Transverse colon (tissue), 4 donors: ENCODE results near the gene TRIM8. TPM values are rescaled to one million over a fixed set of nuclear protein-coding genes. Genes with fewer than 3 reads are reported as not detected.

ENCODE experiments used
- DNase-seq: peaks from one replicate; pipeline ENCODE4 v3.0.0-alpha.2; 2019
- H3K27ac ChIP-seq, 4 donors: fragments of 200-600 bp; sonication (generic); 2 replicates each; pipeline ENCODE4 v1.5.1; 2016 to 2018; ENCODE audit warnings: inconsistent platforms in 4 of 4
- H3K27me3 ChIP-seq: fragments of 200-600 bp; sonication (generic); 2 replicates; pipeline ENCODE4 v1.5.1; 2017; ENCODE audit warnings: inconsistent platforms
- H3K36me3 ChIP-seq, 4 donors: fragments of 200-600 bp; sonication (generic); 2 replicates each; pipeline ENCODE4 v1.5.1; 2017 to 2019; ENCODE audit warnings: inconsistent platforms in 4 of 4
- H3K4me1 ChIP-seq, 4 donors: fragments of 200-600 bp; sonication (generic); 2 replicates each; pipeline ENCODE4 v1.5.1; 2017 to 2020; ENCODE audit warnings: inconsistent platforms in 4 of 4
- H3K4me3 ChIP-seq, 4 donors: fragments of 200-600 bp; sonication (generic); 1 replicate in 1 of 4; 2 replicates in 3 of 4; pipeline versions ENCODE4 v1.5.1 to v1.6.1; 2017 to 2019; ENCODE audit warnings: inconsistent platforms in 4 of 4
- H3K9me3 ChIP-seq, 2 donors: fragments of 200-600 bp; sonication (generic); 2 replicates each; pipeline ENCODE4 v1.5.1; 2017 to 2019; ENCODE audit warnings: inconsistent platforms in 2 of 2
- CTCF ChIP-seq, 5 experiments: fragments of 200-600 bp in 3 of 5; fragments of 450-650 bp in 2 of 5; sonication (generic) in 3 of 5; IDR thresholded peaks; 1 replicate in 2 of 5; 2 replicates in 3 of 5; pipeline ENCODE4 v1.5.1; 2016 to 2017; ENCODE audit warnings: antibody characterized with exemption in 5 of 5, inconsistent platforms in 3 of 5, mild to moderate bottlenecking in 2 of 5, moderate library complexity in 1 of 5
- EP300 ChIP-seq: sonication (generic); formaldehyde crosslinking; IDR thresholded peaks from one replicate; pipeline ENCODE4 v1.6.1; 2017; ENCODE audit warnings: antibody characterized with exemption, low read depth
- POLR2A ChIP-seq: fragments of 450-650 bp; IDR thresholded peaks from one replicate; pipeline ENCODE4 v1.6.1; 2016; ENCODE audit warnings: antibody characterized with exemption, mild to moderate bottlenecking, moderate library complexity
- POLR2AphosphoS5 ChIP-seq, 3 donors: sonication (generic); formaldehyde crosslinking; IDR thresholded peaks; one replicate each; pipeline ENCODE4 v1.6.1; 2016; ENCODE audit warnings: antibody characterized with exemption in 3 of 3
- WGBS, 2 donors: methylation state at CpG; one replicate each; pipeline ENCODE4 v1.1.5; 2018; ENCODE audit warnings: low coverage in 1 of 2; 5-methylcytosine and 5-hydroxymethylcytosine counted together
- in situ Hi-C, 4 donors: fragments of 200-750 bp; cut with MboI; loops; one replicate each; pipeline versions ENCODE4 v1.15.0 to v1.15.1; 2017; ENCODE audit warnings: low sequenced_read_pairs in 3 of 4, low pct_ligation_motif_present in 1 of 4, low pct_unique_long_range_greater_than_20kb in 1 of 4
- intact Hi-C: fragments of 100-400 bp; cut with DNase I; formaldehyde crosslinking; loops from one replicate; pipeline ENCODE4 v1.15.1; 2023; ENCODE audit warnings: low total_unique reads
- total RNA-seq, 4 donors: library from RNA; depleted of rRNA; stranded (reverse); fragments of >200 nt; gene quantifications; one replicate each; pipeline ENCODE4 v1.1.0, GENCODE V29; 2016

Gene TRIM8
- total RNA-seq, 4 donors from 2014 or later = 59.1 to 108 (median 66.8) TPM

GRCh38 chr10:102696736-102697135 lies 52.5 kb downstream of the TRIM8 start:
- no peak for DNase-seq
- H3K9me3 ChIP-seq = no peaks in the 10 kb centered on the region
- TF ChIP-seq POLR2A = no peak
- no peak for TF ChIP-seq EP300
- no peak for TF ChIP-seq POLR2AphosphoS5 (IDR thresholded peaks at IDR 0.05)
- TF ChIP-seq CTCF (IDR thresholded peaks at IDR 0.05) = no peak
- H3K4me3 ChIP-seq = no peak overlapping the region
- no peaks in the 10 kb centered on the region for H3K4me1 ChIP-seq
- 61 to 92% methylated on average over 2 to 3 of the region's 3 CpGs for WGBS, 2 donors
- no peaks in the 10 kb centered on the region for H3K27me3 ChIP-seq
- no peak overlapping the region for H3K27ac ChIP-seq
- intact Hi-C loops (no loop called here), in situ Hi-C loops (no loop called here)
- peaks cover 0 to 15% (median 3%) of the 10 kb centered on the region in 4 donors for H3K36me3 ChIP-seq

- H3K36me3 ChIP-seq = peaks cover 0 to 15% (median 3%) of the 10 kb centered on the region in 4 donors
- WGBS, 2 donors = 89% methylated on average over 2 of the region's 2 CpGs; no CpG with 5 or more reads in 1 of the 2 donors
- H3K9me3 ChIP-seq = no peaks in the 10 kb centered on the region
- H3K27ac ChIP-seq = no peak overlapping the region
- no peaks in the 10 kb centered on the region for H3K4me1 ChIP-seq
- no peak for DNase-seq
- no peaks in the 10 kb centered on the region for H3K27me3 ChIP-seq
- in situ Hi-C loops = no loop called here
- H3K4me3 ChIP-seq = no peak overlapping the region
- intact Hi-C loops = no loop called here
- TF ChIP-seq POLR2A (no peak), CTCF (IDR thresholded peaks at IDR 0.05) (no peak), POLR2AphosphoS5 (IDR thresholded peaks at IDR 0.05) (no peak), EP300 (no peak)
These were observed 54.6 kb downstream of the TRIM8 start for GRCh38 chr10:102698894-102699293.

- TF ChIP-seq POLR2A (no peak), POLR2AphosphoS5 (IDR thresholded peaks at IDR 0.05) (no peak), CTCF (IDR thresholded peaks at IDR 0.05) (no peak), EP300 (no peak)
- no peak overlapping the region for H3K4me3 ChIP-seq
- in situ Hi-C loops = no loop called here
- H3K36me3 ChIP-seq = peaks cover 0 to 15% (median 3%) of the 10 kb centered on the region in 4 donors
- no peak overlapping the region for H3K27ac ChIP-seq
- no peaks in the 10 kb centered on the region for H3K4me1 ChIP-seq
- WGBS, 2 donors = 72 to 87% methylated on average over 3 of the region's 3 CpGs
- no peaks in the 10 kb centered on the region for H3K9me3 ChIP-seq
- no peaks in the 10 kb centered on the region for H3K27me3 ChIP-seq
- DNase-seq = no peak
- intact Hi-C loops = loop anchor here (1.0 kb wide), 1 partner anchor 36 kb away; no protein-coding TSS in a partner anchor
These were observed 57.0 kb downstream of the TRIM8 start for GRCh38 chr10:102701272-102701671.

GRCh38 chr10:102701796-102702195 lies 57.5 kb downstream of the TRIM8 start:
- Histone ChIP-seq H3K27ac (no peak overlapping the region), H3K36me3 (peaks cover 0 to 10% (median 3%) of the 10 kb centered on the region in 4 donors), H3K4me3 (no peak overlapping the region), H3K4me1 (no peaks in the 10 kb centered on the region), H3K9me3 (no peaks in the 10 kb centered on the region), H3K27me3 (no peaks in the 10 kb centered on the region)
- in situ Hi-C loops = no loop called here
- TF ChIP-seq CTCF (IDR thresholded peaks at IDR 0.05) = no peak
- TF ChIP-seq POLR2A = no peak
- TF ChIP-seq POLR2AphosphoS5 (IDR thresholded peaks at IDR 0.05) = no peak
- TF ChIP-seq EP300 = no peak
- intact Hi-C loops = loop anchor here (1.0 kb wide), 1 partner anchor 36 kb away; no protein-coding TSS in a partner anchor
- DNase-seq = no peak
- 98 to 100% methylated on average over 3 of the region's 3 CpGs for WGBS, 2 donors
